HepG2 (cell line): ENCODE data around the gene PHF5A. TPM values are rescaled to one million over a fixed set of nuclear protein-coding genes. Genes with fewer than 3 reads are reported as not detected.

Source experiments
- ARHGAP35 ChIP-seq: sonication (generic); formaldehyde crosslinking; IDR thresholded peaks from 2 replicates; pipeline ENCODE4 v1.9.0; 2022; ENCODE audit warnings: mild to moderate bottlenecking, inconsistent platforms, moderate library complexity, missing genetic modification reagents, borderline replicate concordance
- CENPT ChIP-seq: sonication (generic); formaldehyde crosslinking; IDR thresholded peaks from 2 replicates; pipeline ENCODE4 v1.8.0; 2022; ENCODE audit warnings: low read depth, mild to moderate bottlenecking, moderate library complexity, missing genetic modification reagents
- FOXM1 ChIP-seq: sonication (generic); formaldehyde crosslinking; IDR thresholded peaks from 2 replicates; pipeline ENCODE4 v1.5.0; 2020; ENCODE audit warnings: missing genetic modification reagents
- GABPA ChIP-seq, 2 experiments: IDR thresholded peaks; 2 replicates each; pipeline ENCODE4 v1.6.1; 2011 to 2016; ENCODE audit warnings: low read depth in 2 of 2, low read length in 1 of 2, missing biosample characterization in 1 of 2, missing genetic modification characterization in 1 of 2
- HMGXB4 ChIP-seq, 2 experiments: sonication (generic) in 1 of 2; formaldehyde crosslinking in 1 of 2; IDR thresholded peaks; 2 replicates each; pipeline versions ENCODE4 v1.4.0 to v1.6.1; 2018 to 2020; ENCODE audit warnings: missing genetic modification reagents in 2 of 2, borderline replicate concordance in 1 of 2, low read depth in 1 of 2, mild to moderate bottlenecking in 1 of 2, missing biosample characterization in 1 of 2
- HOXA7 ChIP-seq: sonication (generic); formaldehyde crosslinking; IDR thresholded peaks from 2 replicates; pipeline ENCODE4 v1.8.1; 2022; ENCODE audit warnings: mild to moderate bottlenecking, missing genetic modification reagents, moderate library complexity
- KAT7 ChIP-seq: IDR thresholded peaks from 2 replicates; pipeline ENCODE4 v1.6.1; 2018; ENCODE audit warnings: borderline replicate concordance, missing compliant biosample characterization
- KLF13 ChIP-seq: sonication (generic); formaldehyde crosslinking; IDR thresholded peaks from 2 replicates; pipeline ENCODE4 v1.4.0; 2020; ENCODE audit warnings: mild to moderate bottlenecking, missing genetic modification reagents
- MXD4 ChIP-seq: IDR thresholded peaks from 2 replicates; pipeline ENCODE4 v1.6.1; 2016; ENCODE audit warnings: mild to moderate bottlenecking, missing biosample characterization, missing genetic modification reagents
- PAF1 ChIP-seq: IDR thresholded peaks from 2 replicates; pipeline ENCODE4 v1.6.1; 2016; ENCODE audit warnings: missing genetic modification reagents, missing compliant biosample characterization
- RXRB ChIP-seq: IDR thresholded peaks from 2 replicates; pipeline ENCODE4 v1.6.1; 2016; ENCODE audit warnings: borderline replicate concordance, missing genetic modification reagents, missing compliant biosample characterization
- SNAI1 ChIP-seq: sonication (generic); formaldehyde crosslinking; IDR thresholded peaks from 2 replicates; pipeline ENCODE4 v1.5.0; 2020; ENCODE audit warnings: mild to moderate bottlenecking, missing genetic modification reagents, borderline replicate concordance
- TAF1 ChIP-seq: sonication (generic); formaldehyde crosslinking; IDR thresholded peaks from 2 replicates; pipeline ENCODE4 v1.4.0; 2020; ENCODE audit warnings: missing genetic modification reagents
- TARDBP ChIP-seq: sonication (generic); formaldehyde crosslinking; IDR thresholded peaks from 2 replicates; pipeline ENCODE4 v1.8.0; 2022; ENCODE audit warnings: mild to moderate bottlenecking, missing genetic modification reagents
- TGIF2 ChIP-seq: IDR thresholded peaks from 2 replicates; pipeline ENCODE4 v1.6.1; 2016; ENCODE audit warnings: control low read depth, missing compliant biosample characterization
- ZNF296 ChIP-seq: sonication (generic); formaldehyde crosslinking; conservative IDR thresholded peaks from 2 replicates; pipeline ENCODE4 v1.5.0; 2020; ENCODE audit warnings: mild to moderate bottlenecking, missing genetic modification reagents
- ZNF326 ChIP-seq: sonication (generic); formaldehyde crosslinking; IDR thresholded peaks from 2 replicates; pipeline ENCODE4 v1.4.0; 2020; ENCODE audit warnings: missing genetic modification reagents, borderline replicate concordance
- ZNF543 ChIP-seq: sonication (generic); formaldehyde crosslinking; IDR thresholded peaks from 2 replicates; pipeline ENCODE4 v1.4.0; 2020; ENCODE audit warnings: mild to moderate bottlenecking, missing genetic modification reagents
- ZNF550 ChIP-seq: sonication (generic); formaldehyde crosslinking; IDR thresholded peaks from 2 replicates; pipeline ENCODE4 v1.4.0; 2020; ENCODE audit warnings: mild to moderate bottlenecking, missing genetic modification reagents, borderline replicate concordance
- ZNF557 ChIP-seq: sonication (generic); formaldehyde crosslinking; IDR thresholded peaks from 2 replicates; pipeline ENCODE4 v1.4.0; 2020; ENCODE audit warnings: missing genetic modification reagents
- ZNF558 ChIP-seq: sonication (generic); formaldehyde crosslinking; IDR thresholded peaks from 2 replicates; pipeline ENCODE4 v1.9.0; 2022; ENCODE audit warnings: mild to moderate bottlenecking, missing genetic modification reagents, borderline replicate concordance
- polyA plus RNA-seq, 8 experiments: library from polyadenylated mRNA; depleted of rRNA in 3 of 8; stranded (reverse) in 7 of 8; unstranded in 1 of 8; fragments of >200 nt; fragmentation: Illumina TruSeq in 4 of 8; extraction: Trizol in 4 of 8; gene quantifications; 2 replicates each; pipeline versions ENCODE4 v1.2.1 to v1.2.3, GENCODE V29; 2011 to 2016; ENCODE audit warnings: low read depth in 4 of 8, missing spikeins in 1 of 8, mixed read lengths in 1 of 8; ENCODE audit not compliant: insufficient read depth in 1 of 8
- total RNA-seq, 5 experiments: library from RNA; depleted of rRNA; stranded (reverse); fragments of >200 nt; fragmentation: Illumina TruSeq; extraction: Trizol; gene quantifications; 2 replicates each; pipeline ENCODE4 v1.2.3, GENCODE V29; 2016; ENCODE audit warnings: low read depth in 1 of 5
- TF ChIP-seq, protein P1 (sequence below): sonication (generic); formaldehyde crosslinking; IDR thresholded peaks from 2 replicates; pipeline ENCODE4 v1.5.0; 2020; ENCODE audit warnings: missing genetic modification reagents
- TF ChIP-seq, protein P2 (sequence below): sonication (generic); formaldehyde crosslinking; IDR thresholded peaks from 2 replicates; pipeline ENCODE4 v1.8.1; 2023; ENCODE audit warnings: mild to moderate bottlenecking, missing genetic modification reagents
- TF ChIP-seq, protein P3 (sequence below): sonication (generic); IDR thresholded peaks from 2 replicates; pipeline ENCODE4 v1.6.1; 2016; ENCODE audit warnings: low read depth, borderline replicate concordance

The PHF5A gene
- total and polyA plus RNA-seq, 2 of the 13 experiments (the other 11 are each of a cell fraction or from before 2014, with no cell fraction given), result 56.6 to 105 TPM

- TF ChIP-seq KLF13 (CRISPR knock-in tag) (no peak), ZNF296 (CRISPR knock-in tag) (no peak), PAF1 (CRISPR knock-in tag) (no peak), HMGXB4 (CRISPR knock-in tag; IDR thresholded peaks at IDR 0.05; ENCODE audit: borderline replicate concordance in 1 of 2, low read depth in 1 of 2) (peak; percentile 69 to 81; a peak in 2 of 4 replicates), CENPT (CRISPR knock-in tag) (no peak), KAT7 (no peak; the same call in 1 of the 2 replicates), RXRB (CRISPR knock-in tag) (no peak; the same call in 1 of the 2 replicates), ZNF550 (CRISPR knock-in tag) (0 out of 2 replicates have a peak, but pooled peaks have one; percentile 43), ZNF326 (CRISPR knock-in tag) (no peak), GABPA (IDR thresholded peaks at IDR 0.05; ENCODE audit: low read depth, low read length) (peak; percentile 84), GABPA (CRISPR knock-in tag; IDR thresholded peaks at IDR 0.05; ENCODE audit: low read depth) (peak; percentile 95), TAF1 (CRISPR knock-in tag) (peak; percentile 92), MXD4 (CRISPR knock-in tag) (peak; percentile 57), ZNF558 (CRISPR knock-in tag) (peak; percentile 76; the same call in 1 of the 2 replicates), HOXA7 (CRISPR knock-in tag) (no peak), ZNF557 (CRISPR knock-in tag) (no peak), ZNF543 (CRISPR knock-in tag) (no peak), SNAI1 (no peak), FOXM1 (CRISPR knock-in tag) (no peak), TARDBP (peak; percentile 39), ARHGAP35 (CRISPR knock-in tag) (no peak), TGIF2 (CRISPR knock-in tag) (peak; percentile 79; the same call in 1 of the 2 replicates)
- TF ChIP-seq, protein P1, sequence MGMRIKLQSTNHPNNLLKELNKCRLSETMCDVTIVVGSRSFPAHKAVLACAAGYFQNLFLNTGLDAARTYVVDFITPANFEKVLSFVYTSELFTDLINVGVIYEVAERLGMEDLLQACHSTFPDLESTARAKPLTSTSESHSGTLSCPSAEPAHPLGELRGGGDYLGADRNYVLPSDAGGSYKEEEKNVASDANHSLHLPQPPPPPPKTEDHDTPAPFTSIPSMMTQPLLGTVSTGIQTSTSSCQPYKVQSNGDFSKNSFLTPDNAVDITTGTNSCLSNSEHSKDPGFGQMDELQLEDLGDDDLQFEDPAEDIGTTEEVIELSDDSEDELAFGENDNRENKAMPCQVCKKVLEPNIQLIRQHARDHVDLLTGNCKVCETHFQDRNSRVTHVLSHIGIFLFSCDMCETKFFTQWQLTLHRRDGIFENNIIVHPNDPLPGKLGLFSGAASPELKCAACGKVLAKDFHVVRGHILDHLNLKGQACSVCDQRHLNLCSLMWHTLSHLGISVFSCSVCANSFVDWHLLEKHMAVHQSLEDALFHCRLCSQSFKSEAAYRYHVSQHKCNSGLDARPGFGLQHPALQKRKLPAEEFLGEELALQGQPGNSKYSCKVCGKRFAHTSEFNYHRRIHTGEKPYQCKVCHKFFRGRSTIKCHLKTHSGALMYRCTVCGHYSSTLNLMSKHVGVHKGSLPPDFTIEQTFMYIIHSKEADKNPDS (CRISPR knock-in tag), result no peak
- TF ChIP-seq, protein P2, sequence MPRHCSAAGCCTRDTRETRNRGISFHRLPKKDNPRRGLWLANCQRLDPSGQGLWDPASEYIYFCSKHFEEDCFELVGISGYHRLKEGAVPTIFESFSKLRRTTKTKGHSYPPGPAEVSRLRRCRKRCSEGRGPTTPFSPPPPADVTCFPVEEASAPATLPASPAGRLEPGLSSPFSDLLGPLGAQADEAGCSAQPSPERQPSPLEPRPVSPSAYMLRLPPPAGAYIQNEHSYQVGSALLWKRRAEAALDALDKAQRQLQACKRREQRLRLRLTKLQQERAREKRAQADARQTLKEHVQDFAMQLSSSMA, result no peak
- TF ChIP-seq, protein P3, sequence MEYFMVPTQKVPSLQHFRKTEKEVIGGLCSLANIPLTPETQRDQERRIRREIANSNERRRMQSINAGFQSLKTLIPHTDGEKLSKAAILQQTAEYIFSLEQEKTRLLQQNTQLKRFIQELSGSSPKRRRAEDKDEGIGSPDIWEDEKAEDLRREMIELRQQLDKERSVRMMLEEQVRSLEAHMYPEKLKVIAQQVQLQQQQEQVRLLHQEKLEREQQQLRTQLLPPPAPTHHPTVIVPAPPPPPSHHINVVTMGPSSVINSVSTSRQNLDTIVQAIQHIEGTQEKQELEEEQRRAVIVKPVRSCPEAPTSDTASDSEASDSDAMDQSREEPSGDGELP, result peak; percentile 57; the same call in 1 of the 2 replicates
These were observed at the start of gene PHF5A, which contains the start of gene ACO2 (continued) for GRCh38 chr22:41468381-41469217.
